Duodenal mucosa (tissue), 2 donors: Measurements from ENCODE around the gene PIGV.

Experiments used
- H3K27ac ChIP-seq: one replicate; pipeline ENCODE4 v1.7.0; 2013; ENCODE audit warnings: low read depth, low read length
- H3K27me3 ChIP-seq, 2 donors: one replicate each; pipeline ENCODE4 v1.7.0; 2013; ENCODE audit warnings: low read length in 2 of 2, control low read depth in 1 of 2; ENCODE audit not compliant: insufficient read depth in 2 of 2, control insufficient read depth in 1 of 2
- H3K36me3 ChIP-seq, 2 donors: one replicate each; pipeline ENCODE4 v1.7.0; 2013; ENCODE audit warnings: low read length in 2 of 2, control low read depth in 1 of 2; ENCODE audit not compliant: insufficient read depth in 2 of 2, control insufficient read depth in 1 of 2
- H3K4me1 ChIP-seq, 2 donors: one replicate each; pipeline ENCODE4 v1.7.0; 2013; ENCODE audit warnings: low read length in 2 of 2, control low read depth in 1 of 2; ENCODE audit not compliant: insufficient read depth in 2 of 2, control insufficient read depth in 1 of 2
- H3K4me3 ChIP-seq, 2 donors: one replicate each; pipeline ENCODE4 v1.7.0; 2013; ENCODE audit warnings: low read length in 2 of 2, low read depth in 1 of 2
- H3K9ac ChIP-seq, 2 donors: one replicate each; pipeline ENCODE4 v1.7.0; 2013; ENCODE audit warnings: low read length in 2 of 2, low read depth in 1 of 2
- H3K9me3 ChIP-seq, 2 donors: one replicate each; pipeline ENCODE4 v1.7.0; 2013; ENCODE audit warnings: low read length in 2 of 2, control low read depth in 1 of 2; ENCODE audit not compliant: control insufficient read depth in 1 of 2

Gene PIGV

DNA sequence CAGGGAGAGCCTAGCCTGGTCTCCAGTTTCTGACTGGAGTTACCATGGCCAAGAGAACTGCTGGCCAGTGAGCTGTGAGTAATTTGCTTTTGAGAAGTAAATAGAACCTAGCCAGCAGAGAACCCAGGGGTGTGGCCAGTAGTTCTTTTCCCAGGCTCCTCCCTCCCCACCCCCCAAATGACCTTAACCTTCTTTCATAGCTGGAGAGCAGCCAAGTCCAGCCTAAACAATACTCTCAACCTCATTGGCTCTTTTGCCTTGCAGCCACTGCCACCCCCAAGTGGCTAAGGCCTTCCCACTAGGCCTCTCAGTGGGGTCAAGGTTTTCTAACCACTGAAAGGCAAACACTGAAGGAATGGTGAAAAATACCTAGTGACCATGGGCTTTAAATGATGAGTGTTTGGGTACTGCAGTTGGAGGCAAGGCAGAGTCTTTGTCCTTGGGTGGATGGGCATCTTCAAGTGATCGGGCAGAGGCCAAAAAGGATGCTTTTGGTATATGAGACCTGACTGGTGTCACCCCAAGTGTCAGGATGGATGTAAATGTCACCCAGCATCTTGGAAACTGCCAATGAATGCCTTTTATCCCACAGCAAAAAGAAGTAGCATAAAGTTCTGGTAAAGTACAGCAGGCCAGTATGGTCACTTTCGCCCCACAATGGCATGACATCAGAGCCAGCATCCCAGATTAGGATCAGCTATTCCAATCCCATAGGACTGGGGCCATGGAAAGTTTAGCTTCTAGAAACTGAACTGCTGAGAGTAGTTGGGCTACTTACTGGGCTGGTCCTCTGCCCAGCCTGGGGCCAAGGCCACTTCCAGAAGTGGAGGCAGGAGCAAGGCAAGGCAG lies 3.5 kb upstream of the PIGV start:
- H3K4me3 ChIP-seq = no peak overlapping the region
- no peak overlapping the region for H3K27ac ChIP-seq
- no peaks in the 10 kb centered on the region for H3K9me3 ChIP-seq
- peaks cover 14 to 24% of the 10 kb centered on the region in 2 donors for H3K36me3 ChIP-seq
- peaks cover 48 to 50% of the 10 kb centered on the region in 2 donors for H3K4me1 ChIP-seq
- H3K9ac ChIP-seq = no peak overlapping the region
- no peaks in the 10 kb centered on the region for H3K27me3 ChIP-seq

DNA sequence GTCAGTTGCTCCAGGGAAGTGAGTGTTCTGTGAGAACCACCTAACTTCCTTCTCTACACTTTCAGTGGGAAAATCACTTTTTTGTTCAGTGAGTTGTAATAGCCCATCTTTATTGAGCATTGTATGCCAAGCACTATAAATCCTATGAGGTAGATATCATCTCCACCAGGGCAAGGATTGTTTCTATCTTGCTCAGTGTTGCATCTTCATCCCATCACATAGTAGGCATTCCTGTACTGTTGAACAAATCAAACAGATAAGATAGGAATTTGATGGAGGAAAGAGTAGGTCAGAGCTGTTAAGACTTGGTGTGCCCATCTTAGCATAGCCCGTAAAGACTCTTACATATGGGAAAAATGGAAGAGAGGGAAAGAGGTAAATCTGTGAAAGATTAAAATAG lies 2.9 kb upstream of the PIGV start:
- H3K27ac ChIP-seq = no peak overlapping the region
- H3K27me3 ChIP-seq = no peaks in the 10 kb centered on the region
- H3K4me1 ChIP-seq = peaks cover 48 to 53% of the 10 kb centered on the region in 2 donors
- peaks cover 8 to 17% of the 10 kb centered on the region in 2 donors for H3K36me3 ChIP-seq
- no peaks in the 10 kb centered on the region for H3K9me3 ChIP-seq
- no peak overlapping the region for H3K4me3 ChIP-seq
- H3K9ac ChIP-seq = no peak overlapping the region

DNA sequence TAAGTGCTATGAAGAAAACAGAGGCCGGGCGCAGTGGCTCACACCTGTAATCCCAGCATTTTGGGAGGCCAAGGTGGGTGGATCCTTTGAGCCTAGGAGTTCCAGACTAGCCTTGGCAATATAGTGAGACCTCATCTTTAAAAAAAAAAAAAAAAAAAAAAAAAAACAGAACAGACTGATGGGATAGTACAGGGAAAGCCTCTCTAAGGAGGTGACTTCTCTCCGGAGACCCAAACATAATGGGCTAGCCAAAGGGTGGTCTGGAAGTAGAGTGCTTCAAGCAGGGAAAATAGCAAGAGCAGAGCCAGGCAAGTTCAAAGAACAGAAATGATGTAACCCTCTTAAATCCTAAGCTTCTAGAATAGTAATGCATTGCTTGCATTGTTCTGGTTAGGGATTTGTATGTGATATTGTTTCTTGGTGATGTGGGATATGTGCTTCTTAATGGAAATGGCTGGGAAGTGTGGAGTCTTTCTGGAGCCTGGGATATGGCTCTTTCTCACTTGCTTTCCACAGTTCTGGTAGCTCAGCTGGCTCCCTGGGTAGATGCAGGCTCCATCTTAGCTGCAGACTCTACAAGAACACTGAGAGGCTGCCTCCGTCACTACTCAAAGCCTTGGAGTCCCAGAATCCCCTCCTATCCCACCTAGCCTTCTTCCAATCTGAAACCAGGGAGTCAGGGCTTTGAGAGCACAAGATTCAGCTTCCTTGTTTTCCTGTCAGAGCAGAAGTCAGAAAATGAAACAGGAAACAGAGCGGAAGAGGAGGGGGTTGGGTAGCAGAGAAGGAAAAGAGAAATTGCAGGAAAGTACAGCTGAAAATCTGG lies 1.9 kb upstream of the PIGV start:
- Histone ChIP-seq H3K9me3 (no peaks in the 10 kb centered on the region), H3K27me3 (no peaks in the 10 kb centered on the region), H3K4me3 (peak overlapping the region; percentile 17 to 28), H3K27ac (peak overlapping the region; percentile 68), H3K4me1 (peaks cover 48 to 53% of the 10 kb centered on the region in 2 donors), H3K36me3 (peaks cover 0 to 8% of the 10 kb centered on the region in 2 donors), H3K9ac (peak overlapping the region; percentile 27 to 98)

DNA sequence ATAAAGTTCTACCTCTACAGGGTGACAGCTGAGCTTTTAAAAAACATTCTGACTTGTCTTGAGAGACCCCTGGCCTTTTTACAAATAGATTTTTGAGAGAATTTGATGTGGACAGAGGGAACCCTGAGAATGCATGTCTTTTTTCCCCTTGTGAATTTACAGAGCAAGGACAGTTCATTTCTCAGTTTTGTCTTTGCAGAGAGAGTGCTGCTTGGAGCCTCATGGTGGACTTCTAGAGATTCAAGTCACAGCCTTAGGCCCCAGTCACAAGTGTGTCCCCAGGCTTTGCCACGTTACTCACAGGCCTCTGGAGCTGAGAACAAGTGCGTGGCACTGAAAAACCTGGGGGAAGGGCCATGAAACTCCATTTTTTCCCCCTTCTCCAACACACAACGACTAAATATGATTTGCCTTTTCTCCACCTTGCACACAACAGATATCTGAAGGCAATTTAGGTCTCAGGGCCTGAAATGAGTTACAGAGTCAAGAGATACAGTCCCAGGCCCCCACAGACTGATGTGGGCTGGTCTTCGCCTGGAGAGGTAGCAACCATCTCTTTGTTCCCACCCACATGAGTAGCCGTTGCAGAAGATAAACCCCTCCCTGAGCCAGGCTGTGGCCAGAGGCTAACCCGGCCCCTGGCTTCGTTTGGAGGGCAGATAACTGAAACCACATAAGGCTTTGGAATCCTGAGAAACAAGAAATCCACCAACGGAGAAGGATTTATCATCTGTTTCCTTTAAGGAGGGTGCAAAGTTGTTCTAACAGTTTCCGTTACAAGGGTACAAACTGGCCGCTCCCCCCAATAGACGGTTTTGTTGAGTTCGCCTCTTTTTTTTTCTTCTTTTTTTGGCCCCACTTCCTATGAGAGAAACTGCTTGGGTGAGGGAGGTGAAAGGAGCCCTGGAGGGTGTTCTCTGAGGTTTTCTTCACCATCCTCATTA lies 1.0 kb upstream of the PIGV start:
- Histone ChIP-seq H3K36me3 (peaks cover 0 to 2% of the 10 kb centered on the region in 2 donors), H3K27ac (peak overlapping the region; percentile 99), H3K9ac (peak overlapping the region; percentile 97 to 98), H3K4me3 (peak overlapping the region; percentile 96 to 98), H3K9me3 (no peaks in the 10 kb centered on the region), H3K27me3 (no peaks in the 10 kb centered on the region), H3K4me1 (peaks cover 48 to 53% of the 10 kb centered on the region in 2 donors)

DNA sequence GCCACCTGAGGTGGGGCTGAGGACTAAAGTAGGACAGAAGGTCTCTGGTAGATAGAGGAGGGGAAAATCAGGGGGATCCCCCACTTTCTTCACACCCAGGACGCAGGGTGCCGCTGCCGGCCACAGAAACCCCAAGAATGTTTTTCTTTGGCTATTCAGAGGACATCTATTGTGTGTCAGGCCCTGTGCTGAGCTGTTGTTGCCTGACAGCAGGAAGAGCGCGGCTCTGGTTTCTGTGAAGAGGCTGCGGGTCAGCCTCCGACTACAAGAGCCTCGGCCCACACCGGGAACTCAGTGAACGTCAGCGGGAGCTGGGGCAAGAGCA lies 407 bp upstream of the PIGV start:
- peak overlapping the region; percentile 99 for H3K27ac ChIP-seq
- no peaks in the 10 kb centered on the region for H3K27me3 ChIP-seq
- peak overlapping the region; percentile 97 to 98 for H3K9ac ChIP-seq
- H3K4me3 ChIP-seq = peak overlapping the region; percentile 96 to 98
- H3K4me1 ChIP-seq = peaks cover 45 to 53% of the 10 kb centered on the region in 2 donors
- H3K36me3 ChIP-seq = peaks cover 0 to 2% of the 10 kb centered on the region in 2 donors
- no peaks in the 10 kb centered on the region for H3K9me3 ChIP-seq

DNA sequence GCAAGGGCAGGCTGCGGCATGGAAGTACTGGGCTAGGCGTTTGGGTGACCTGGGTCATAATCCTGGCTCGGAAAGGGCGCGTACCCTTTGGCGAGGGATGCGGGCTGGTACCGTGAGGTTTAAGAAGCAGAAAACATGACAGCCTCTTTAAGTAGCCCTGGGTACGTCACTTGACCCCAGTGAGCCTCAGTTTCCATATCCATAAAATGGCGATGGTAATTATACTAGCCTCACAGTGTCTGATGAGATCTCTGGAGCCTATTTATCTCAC lies 700 bp downstream of the PIGV start:
- H3K9me3 ChIP-seq = no peaks in the 10 kb centered on the region
- H3K9ac ChIP-seq = peak overlapping the region; percentile 97 to 98
- peak overlapping the region; percentile 96 to 98 for H3K4me3 ChIP-seq
- H3K27ac ChIP-seq = peak overlapping the region; percentile 99
- H3K27me3 ChIP-seq = no peaks in the 10 kb centered on the region
- peaks cover 38 to 45% of the 10 kb centered on the region in 2 donors for H3K4me1 ChIP-seq
- H3K36me3 ChIP-seq = peaks cover 0 to 2% of the 10 kb centered on the region in 2 donors

DNA sequence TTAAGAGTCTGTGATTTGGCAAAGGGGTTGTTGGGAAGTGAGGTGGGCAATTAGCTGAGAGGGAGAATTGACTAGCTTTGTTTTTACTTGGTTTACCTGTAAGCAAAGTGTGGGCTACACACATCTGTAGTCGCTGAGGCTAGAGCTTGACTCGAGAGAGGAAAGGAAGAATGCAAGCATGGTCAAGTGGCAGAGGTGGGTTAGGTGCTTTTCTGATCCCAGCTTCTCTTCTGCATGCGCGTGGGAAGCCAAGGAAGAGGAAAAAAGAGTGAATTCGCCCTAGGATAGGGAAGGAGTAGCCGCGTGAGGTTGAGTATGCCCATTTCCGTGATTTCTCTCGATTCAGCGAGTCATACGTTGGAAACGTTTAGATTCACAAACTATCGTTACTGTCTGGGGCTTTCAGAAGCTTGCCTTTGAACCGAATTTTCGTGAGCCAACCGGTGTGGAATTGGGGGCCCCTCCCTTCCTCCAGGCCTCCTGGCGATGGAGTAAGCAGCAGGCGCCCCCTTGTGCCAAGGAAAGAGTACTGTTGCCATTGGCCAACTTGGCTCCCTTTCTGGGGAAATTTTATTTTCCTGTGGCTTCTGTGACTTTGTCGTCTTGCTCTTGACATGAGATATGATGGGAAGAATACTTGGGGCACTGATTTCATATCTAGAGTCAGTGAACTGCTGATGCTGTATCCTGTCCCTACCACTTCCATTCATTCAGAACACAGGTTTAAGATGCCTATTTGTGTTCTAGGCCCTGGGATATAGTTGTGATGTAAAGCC lies 1.3 kb downstream of the PIGV start:
- H3K9me3 ChIP-seq = no peaks in the 10 kb centered on the region
- H3K9ac ChIP-seq = peak overlapping the region; percentile 97 to 98
- no peaks in the 10 kb centered on the region for H3K27me3 ChIP-seq
- H3K27ac ChIP-seq = peak overlapping the region; percentile 99
- H3K36me3 ChIP-seq = peaks cover 0 to 4% of the 10 kb centered on the region in 2 donors
- H3K4me1 ChIP-seq = peaks cover 32 to 40% of the 10 kb centered on the region in 2 donors
- peak overlapping the region; percentile 96 to 98 for H3K4me3 ChIP-seq

DNA sequence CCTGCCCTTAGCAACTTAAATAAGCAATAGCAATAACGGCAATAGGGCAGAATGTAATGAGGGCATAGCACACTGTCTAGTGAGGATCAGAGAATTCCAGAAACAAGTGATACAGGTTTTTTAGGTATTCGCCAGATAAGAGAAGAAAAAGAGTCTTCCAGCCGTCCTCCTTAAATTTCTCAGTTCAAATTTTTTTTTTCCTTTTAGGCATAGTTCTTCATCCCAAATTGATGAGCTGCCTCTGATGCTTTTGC lies 1.8 kb downstream of the PIGV start:
- H3K9ac ChIP-seq = no peak overlapping the region
- peaks cover 27 to 35% of the 10 kb centered on the region in 2 donors for H3K4me1 ChIP-seq
- no peaks in the 10 kb centered on the region for H3K27me3 ChIP-seq
- H3K9me3 ChIP-seq = no peaks in the 10 kb centered on the region
- peaks cover 0 to 9% of the 10 kb centered on the region in 2 donors for H3K36me3 ChIP-seq
- no peak overlapping the region for H3K4me3 ChIP-seq
- no peak overlapping the region for H3K27ac ChIP-seq

DNA sequence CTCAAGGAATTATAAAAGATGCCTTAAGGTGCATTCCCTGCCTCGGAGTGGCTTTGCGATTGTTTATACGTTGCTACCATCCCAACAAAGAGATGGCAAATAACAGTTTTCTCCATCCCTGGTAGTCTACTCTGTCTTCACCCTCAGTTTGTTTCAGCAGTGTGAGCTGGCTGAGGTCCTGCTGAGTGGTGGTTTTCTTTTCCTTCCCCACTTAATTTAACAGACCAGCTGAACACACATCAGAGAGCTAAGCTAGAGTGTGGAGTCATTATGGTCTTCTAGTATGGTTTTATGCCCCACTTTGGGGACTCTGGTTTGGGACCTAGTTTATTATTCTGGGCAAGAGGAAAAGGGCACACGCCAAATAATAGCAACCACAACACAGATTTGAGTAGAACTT lies 2.2 kb downstream of the PIGV start:
- Histone ChIP-seq H3K9ac (no peak overlapping the region), H3K27me3 (no peaks in the 10 kb centered on the region), H3K27ac (no peak overlapping the region), H3K4me1 (peaks cover 23 to 32% of the 10 kb centered on the region in 2 donors), H3K36me3 (peaks cover 0 to 13% of the 10 kb centered on the region in 2 donors), H3K4me3 (no peak overlapping the region), H3K9me3 (no peaks in the 10 kb centered on the region)
